ENCODE data around the gene TMEM143.

- TF ChIP-seq TAF1 (IDR thresholded peaks at IDR 0.05; ENCODE audit: low read depth): no peak
- no peak for TF ChIP-seq MAX (IDR thresholded peaks at IDR 0.05)
- no peak for TF ChIP-seq EP300 (IDR thresholded peaks at IDR 0.05; ENCODE audit: borderline replicate concordance)
- TF ChIP-seq REST (IDR thresholded peaks at IDR 0.05; ENCODE audit: low read depth): no peak
- no peak for TF ChIP-seq RAD21 (IDR thresholded peaks at IDR 0.05; ENCODE audit: low read depth)
Observed at GRCh38 chr19:48368936-48369335, 5.2 kb upstream of the TMEM143 start.

All from Ishikawa (cell line).